GM19395 (cell line): ENCODE data around the gene AUTS2.

Source experiments
- ATAC-seq: cut with Tn5 transposase; IDR thresholded peaks from one replicate; pipeline ENCODE4 v1.9.1; 2021; ENCODE audit warnings: mild to moderate bottlenecking, moderate library complexity; ENCODE audit not compliant: unreplicated experiment

Gene AUTS2

DNA sequence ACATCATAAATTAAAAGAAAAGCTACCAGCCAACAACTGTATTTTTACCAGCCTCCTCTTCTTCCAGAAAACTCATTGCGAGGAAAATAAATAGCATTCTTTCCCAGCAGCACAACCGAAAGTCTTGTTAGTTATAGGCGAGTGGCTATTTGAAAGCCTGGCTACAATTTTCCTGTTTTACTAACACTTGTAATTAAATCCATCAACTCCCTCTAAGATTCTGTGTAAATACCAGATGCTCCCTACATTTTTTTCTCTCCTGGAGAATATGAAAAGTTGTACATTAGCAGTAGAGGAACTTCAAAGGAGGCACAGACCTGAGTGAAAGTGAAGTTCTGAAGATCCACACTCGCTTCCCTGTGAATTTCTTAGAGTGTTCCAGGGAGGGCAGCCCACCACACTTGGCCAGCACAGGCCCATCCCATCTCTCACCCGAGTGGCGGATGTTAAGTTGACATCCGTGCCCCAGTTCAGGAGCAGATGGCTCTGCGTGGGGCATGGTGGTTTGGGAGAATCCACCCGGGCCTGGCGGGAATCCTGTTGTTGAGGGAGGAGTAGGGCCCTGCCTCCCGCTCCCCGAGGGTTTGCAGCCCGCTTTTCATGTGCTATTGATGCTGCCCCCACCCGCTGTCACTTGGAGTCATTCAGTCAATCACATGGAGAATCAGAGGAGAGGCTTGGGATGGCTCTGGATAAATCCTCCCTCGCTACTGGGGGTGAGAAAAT lies 1082.6 kb downstream of the AUTS2 start:
- no peak for ATAC-seq

DNA sequence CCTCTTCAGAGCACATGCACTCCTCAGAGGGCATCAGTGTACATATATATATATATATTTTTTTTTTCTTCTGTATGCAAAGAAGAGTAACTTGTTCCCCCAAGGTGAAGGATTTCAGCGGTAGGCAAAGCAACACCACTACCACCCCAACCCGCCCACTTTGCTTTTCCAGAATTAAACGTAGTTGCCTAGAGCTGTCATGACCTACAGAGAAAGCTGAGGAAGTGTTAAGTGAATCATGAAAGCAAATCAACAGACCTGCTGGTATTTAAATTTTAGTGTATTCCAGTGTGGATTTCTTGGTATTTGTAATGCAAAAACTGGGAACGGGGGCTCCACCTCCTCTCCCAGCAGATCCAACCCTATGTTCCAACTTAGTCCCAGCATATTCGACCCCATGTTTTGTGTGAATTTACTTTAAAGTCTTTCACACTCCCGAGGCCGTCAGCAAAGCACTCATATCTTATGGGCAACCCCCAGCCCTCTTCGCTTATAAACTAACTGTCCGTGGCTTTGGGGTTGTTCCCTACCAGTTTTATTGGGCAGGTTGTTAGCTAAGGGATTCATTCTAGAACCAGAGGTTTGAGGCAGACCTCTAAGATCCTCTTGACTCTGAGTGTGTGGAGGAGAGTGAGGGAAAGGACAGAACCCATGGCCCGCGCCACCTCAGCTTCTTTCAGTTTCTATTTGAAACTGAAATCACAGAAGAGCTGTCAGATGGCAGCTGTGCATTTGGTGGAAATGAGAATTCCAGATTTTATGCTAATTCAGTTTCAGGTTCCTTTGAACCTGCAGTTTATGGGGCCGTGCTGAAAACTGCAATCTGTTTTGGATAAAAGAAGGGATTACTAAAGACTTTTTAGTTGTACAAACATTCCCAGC lies 1083.4 kb downstream of the AUTS2 start:
- peak; percentile 89 for ATAC-seq

DNA sequence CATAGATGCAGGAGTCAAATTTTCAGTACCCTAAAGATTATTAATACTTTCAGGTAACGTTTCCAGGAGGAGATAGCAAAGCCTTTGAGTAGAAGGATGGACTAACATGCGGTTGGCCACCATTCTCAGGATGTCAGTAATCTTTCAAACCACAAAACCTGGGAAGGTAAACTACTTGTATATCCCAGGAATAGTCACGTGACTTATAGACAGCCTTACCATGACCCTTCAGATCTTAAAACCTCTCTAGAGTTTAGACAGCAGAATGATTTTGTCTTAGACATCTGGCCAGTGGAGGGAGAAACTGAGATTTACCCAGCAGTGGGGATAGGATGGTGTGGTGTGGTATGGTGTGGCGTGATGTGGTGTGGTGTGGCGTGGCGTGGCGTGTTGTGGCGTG lies 1085.9 kb downstream of the AUTS2 start:
- no peak for ATAC-seq

GRCh38 chr7:70693321-70693685 lies 1095.0 kb downstream of the AUTS2 start:
- no peak for ATAC-seq

GRCh38 chr7:70693686-70694433 lies 1095.6 kb downstream of the AUTS2 start:
- peak; percentile 50 for ATAC-seq

GRCh38 chr7:70694434-70694970 lies 1096.2 kb downstream of the AUTS2 start:
- peak; percentile 38 for ATAC-seq

DNA sequence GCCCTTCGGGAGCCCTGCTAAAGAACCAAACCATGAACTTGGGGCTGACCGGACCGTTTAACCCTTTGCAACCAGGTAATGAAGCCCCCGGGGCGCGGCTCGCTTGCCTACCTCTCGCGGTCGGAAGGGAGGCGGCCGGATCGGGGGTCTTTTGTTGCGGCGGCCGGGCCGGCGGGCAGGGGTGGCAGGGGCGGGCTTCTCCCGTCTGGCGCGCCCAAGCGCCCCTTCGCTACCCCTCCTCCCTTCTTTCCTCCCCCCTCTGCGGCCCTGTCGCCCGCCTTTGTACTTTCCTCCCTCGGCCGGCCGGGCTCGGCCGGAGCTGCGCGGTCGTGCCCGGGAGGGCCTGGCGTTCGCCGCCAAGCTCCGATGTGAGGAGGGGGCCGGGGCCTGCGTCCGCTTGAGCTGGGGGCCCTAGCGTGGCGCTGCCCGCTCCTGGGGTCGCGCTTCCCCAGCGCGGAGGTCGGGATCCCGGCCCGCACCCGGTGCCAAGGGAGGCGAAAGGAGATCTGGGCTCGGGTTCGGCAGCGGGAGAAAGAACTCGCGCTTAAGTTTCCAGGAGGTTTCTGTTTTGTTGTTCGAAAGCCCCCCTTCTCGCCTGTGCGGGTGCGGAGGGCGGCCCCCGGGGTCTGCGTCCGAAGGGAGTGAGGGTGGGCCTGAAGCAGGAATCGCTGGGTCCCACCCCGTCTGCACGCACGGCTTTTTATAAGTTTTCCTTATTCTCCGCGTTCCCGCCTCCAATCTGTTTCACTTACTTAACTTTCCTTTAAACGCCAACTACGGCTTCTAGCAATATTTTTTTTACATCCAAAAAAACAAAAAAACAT lies 1096.9 kb downstream of the AUTS2 start:
- ATAC-seq, result no peak

DNA sequence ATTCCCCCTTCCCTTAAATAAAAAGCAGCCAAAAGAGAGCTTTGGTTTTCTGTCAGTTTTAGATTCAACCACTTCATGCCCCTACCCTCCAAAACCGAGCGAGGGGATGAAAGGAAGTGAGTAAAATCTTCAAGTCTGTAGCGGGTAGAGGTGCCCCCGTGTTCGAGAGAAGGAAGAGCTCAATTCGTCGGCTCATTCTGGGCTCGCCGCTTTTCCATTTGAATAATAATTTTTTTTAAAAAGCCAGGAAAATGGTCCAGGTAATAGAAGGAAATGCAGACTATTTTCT lies 1097.5 kb downstream of the AUTS2 start:
- ATAC-seq, result no peak

- no peak for ATAC-seq
These were observed 1098.0 kb downstream of the AUTS2 start for GRCh38 chr7:70696201-70696754.

- no peak for ATAC-seq
These were observed 1100.1 kb downstream of the AUTS2 start for GRCh38 chr7:70698219-70698832.

- no peak for ATAC-seq
These were observed 1101.0 kb downstream of the AUTS2 start for GRCh38 chr7:70699271-70699670.

DNA sequence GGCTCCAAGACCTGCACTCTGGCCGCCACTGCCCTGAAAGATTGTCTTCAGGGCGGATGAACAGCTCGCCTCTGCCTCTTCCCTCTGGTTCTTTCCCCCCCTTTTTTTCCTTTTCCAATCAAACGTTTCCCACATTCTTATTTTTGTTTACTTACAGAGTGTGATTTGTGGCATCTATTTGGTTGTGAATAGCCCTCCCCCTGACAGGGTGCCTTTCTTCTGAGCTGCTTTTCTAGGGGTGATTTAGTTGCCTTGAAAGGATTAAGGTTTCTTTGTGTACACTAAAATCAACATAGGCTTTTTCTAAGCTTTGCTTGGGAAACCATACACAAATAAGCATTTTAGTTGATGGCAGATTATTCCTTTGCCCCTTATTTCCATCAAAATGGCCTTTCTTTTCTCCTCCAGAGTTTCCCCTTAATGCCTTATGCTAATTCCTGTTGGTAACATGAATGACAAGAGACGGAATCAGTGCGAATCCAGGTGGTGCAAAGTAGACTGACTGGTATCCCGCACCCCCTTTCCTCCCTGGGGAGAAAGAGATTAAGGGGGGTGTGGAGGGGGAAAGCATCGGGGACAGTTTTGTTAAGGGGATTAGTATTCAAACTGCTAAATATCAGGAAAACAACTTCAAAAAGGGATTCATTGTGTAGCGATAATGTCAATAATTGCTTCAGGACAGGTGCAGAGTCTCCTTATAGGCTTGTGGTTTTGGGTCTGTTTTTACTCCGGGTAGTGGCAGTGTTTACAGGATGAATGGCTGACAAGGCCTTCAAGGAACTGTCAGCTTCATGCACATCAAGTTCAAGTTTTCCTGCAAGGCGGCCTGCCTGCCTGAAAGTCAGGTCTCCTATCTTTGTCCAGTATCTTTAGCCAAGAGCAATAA lies 1102.0 kb downstream of the AUTS2 start:
- ATAC-seq, result no peak

- no peak for ATAC-seq
These were observed 1102.7 kb downstream of the AUTS2 start for GRCh38 chr7:70700941-70701425.

DNA sequence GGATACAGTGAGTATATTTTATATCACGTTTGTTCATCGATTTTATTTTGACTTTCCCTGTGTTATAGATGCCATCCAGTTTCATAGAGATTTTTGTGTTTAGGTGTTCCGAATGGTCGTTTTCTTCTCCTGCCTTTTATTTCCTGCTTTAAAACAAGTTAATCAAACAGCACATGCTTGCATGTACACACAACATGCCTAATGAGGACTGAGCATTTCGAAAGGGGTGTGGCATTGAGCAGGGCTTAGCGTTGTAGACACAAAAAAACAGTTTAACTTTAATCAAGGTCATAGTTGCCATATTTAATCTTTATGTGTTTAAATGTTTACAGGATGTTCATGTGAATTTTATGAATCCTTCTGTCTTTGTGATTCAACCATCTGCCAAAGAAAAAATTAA lies 1103.2 kb downstream of the AUTS2 start:
- ATAC-seq, result no peak

DNA sequence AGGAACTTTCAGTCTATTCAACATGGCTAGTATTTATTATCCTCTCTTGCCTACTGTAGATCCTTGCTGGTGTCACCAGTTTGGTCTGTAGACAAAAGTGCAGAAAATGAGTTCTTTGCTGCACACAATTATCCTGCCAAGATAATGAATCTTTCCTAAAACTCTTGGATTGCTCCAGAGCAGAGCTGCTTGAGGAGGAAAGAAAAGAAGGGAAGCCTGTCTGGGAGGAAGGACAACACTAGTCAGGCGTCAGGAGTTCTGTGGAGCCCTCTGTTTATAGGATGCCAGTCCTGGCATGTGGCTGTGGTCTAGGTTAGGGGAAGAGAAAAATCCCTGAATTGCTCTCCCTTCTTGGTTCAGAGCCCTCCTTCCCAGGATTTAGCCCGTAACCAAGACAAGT lies 1103.7 kb downstream of the AUTS2 start:
- no peak for ATAC-seq

DNA sequence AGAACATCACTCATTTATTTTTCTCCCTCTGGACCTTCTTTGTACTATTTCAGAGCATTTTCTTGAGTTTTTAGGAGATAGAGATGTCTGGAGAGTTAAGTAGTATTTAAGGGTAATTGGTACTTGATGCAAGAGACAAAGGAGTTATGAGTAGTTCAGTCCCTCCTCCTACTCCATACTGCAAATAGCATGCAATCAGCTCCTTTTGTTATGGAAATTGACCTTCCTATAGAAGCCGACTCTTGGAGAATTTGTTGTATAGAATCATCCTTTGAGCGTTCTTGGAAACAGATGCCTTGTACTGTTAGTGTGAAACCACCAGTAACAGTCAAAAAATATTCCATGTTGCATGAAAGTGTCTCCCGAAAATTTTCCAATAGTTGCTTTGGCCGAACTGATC lies 1105.5 kb downstream of the AUTS2 start:
- ATAC-seq, result no peak

DNA sequence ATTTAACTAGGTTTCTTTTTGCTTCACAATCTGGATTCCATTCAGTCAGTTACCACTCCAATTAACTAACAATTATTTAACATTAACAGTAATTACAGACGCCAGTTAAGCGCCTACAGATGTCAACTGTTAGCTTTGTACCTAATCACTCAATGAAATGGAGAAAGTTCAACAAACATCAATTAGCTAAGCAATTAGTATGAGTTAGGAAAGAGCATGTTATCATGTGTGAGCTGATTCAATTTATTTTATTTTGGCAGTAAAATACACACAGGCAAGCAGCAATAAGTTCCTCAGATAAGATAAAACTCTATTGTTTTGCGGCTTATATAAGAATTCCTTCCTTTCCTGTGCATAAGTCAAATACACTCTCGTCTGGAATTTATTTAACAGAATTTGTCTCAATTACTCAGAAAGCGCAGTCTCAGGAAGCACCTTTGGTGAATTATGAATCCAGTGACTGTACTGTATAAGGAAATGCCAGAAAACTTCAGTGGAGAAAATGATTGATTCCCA lies 1106.6 kb downstream of the AUTS2 start:
- no peak for ATAC-seq

DNA sequence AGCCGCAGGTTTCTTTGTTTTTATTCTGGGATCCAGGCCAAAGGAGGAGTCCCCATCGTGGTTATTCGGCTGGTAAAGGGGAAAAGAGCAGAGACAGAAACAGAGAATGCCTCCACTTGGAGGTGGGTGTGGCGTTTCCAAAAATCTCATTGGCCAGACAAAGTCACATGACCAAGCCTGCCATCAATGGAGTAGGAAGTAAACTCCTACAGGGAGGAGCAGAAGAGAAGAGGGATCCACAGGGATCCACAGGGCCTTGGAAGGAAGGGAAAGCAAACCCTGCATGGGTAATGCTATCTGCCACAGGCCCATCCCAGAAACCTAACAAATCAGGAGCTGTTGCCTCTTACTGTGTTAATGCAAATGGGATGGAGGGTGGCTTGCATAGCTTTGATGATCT lies 1107.9 kb downstream of the AUTS2 start:
- ATAC-seq, result no peak

DNA sequence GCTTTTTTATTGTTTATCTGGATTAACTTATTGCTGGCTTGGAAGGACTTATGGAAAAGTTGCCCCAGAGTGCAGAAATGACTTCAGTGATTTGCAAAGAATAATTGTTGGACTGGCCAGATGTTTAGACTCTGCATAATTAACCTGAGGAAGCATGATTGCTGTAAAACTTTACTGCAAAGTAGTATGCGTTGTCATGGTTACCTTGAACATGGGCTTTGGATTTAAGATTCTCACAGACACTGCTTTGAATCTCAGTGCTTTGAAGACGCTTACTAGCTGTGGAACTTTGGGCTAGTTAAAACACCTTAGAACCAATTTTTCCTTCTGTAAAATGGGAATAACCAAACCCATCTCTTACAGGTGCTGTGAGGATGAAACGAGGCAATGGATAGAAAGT lies 1108.4 kb downstream of the AUTS2 start:
- ATAC-seq, result no peak
